ENCODE data around the gene CCNK. TPM values are rescaled to one million over a fixed set of nuclear protein-coding genes. Genes with fewer than 3 reads are reported as not detected.

The CCNK gene
- total and polyA plus RNA-seq, 10 of the 15 experiments (the other 5 are each of a cell fraction or from before 2014, with no cell fraction given): 10.8 to 88.0 (median 22.5) TPM

- TF ChIP-seq REST (IDR thresholded peaks at IDR 0.05; ENCODE audit: low read depth, low read length) (no peak), MTA2 (IDR thresholded peaks at IDR 0.05; ENCODE audit: low read depth) (no peak), WRNIP1 (IDR thresholded peaks at IDR 0.05; ENCODE audit: borderline replicate concordance, low read depth, low read length) (no peak), POLR2A (IDR thresholded peaks at IDR 0.05; ENCODE audit: low read depth, low read length) (no peak)
These were observed 53.1 kb downstream of the CCNK start (continued) for GRCh38 chr14:99534333-99534732.

- intact Hi-C loops (cut with micrococcal nuclease; ENCODE audit: unreplicated experiment) (no loop called here), in situ Hi-C loops (cut with MboI) (no loop called here)
- no peaks in the 10 kb centered on the region for H3K79me2 ChIP-seq (ENCODE audit: control insufficient read depth, insufficient read depth, low read length)
- no peaks in the 10 kb centered on the region for H4K20me1 ChIP-seq (ENCODE audit: control insufficient read depth, insufficient read depth)
- no peaks in the 10 kb centered on the region for H3K9me3 ChIP-seq (replicated peaks; ENCODE audit: control insufficient read depth, insufficient read depth, low read length)
- ChIA-PET SMC1A (ENCODE audit: uncharacterized antibody, unreplicated experiment) (no interaction called here), CTCF (no interaction called here), RAD21 (ENCODE audit: unreplicated experiment) (no interaction called here), POLR2A (interaction anchor here (0.6 kb wide), 1 partner anchor 591 kb away, joined by 4 read pairs; no protein-coding TSS in a partner anchor)
- H3K4me2 ChIP-seq (ENCODE audit: control insufficient read depth, insufficient read depth): no peak overlapping the region
- no peak for ATAC-seq
- no TSS peak for BruUV-seq (replicated peaks)
- TF ChIP-seq ASH2L (IDR thresholded peaks at IDR 0.05; ENCODE audit: borderline replicate concordance, low read depth) (no peak), TARDBP (IDR thresholded peaks at IDR 0.05; ENCODE audit: borderline replicate concordance) (no peak), BRCA1 (IDR thresholded peaks at IDR 0.05; ENCODE audit: low read depth, low read length) (no peak), SUZ12 (IDR thresholded peaks at IDR 0.05; ENCODE audit: unreplicated experiment) (no peak), CBFB (IDR thresholded peaks at IDR 0.05; ENCODE audit: low read depth) (no peak), BCL3 (IDR thresholded peaks at IDR 0.05; ENCODE audit: borderline replicate concordance, insufficient read depth, low read depth, low read length, poor library complexity, severe bottlenecking) (no peak), RB1 (IDR thresholded peaks at IDR 0.05; ENCODE audit: borderline replicate concordance) (no peak), MTA3 (IDR thresholded peaks at IDR 0.05; ENCODE audit: borderline replicate concordance, low read length) (no peak), IKZF2 (IDR thresholded peaks at IDR 0.05) (no peak), BCL11A (IDR thresholded peaks at IDR 0.05; ENCODE audit: low read depth, low read length) (no peak), NFIC (IDR thresholded peaks at IDR 0.05; ENCODE audit: low read depth, low read length) (no peak), NR2F1 (conservative IDR thresholded peaks at IDR 0.05) (no peak), USF1 (IDR thresholded peaks at IDR 0.05; ENCODE audit: borderline replicate concordance, extremely low read length, insufficient read depth, low read depth, low read length) (no peak), RBBP5 (conservative IDR thresholded peaks at IDR 0.05) (no peak)
- no peak overlapping the region for H3K27ac ChIP-seq (ENCODE audit: control insufficient read depth, insufficient read depth)
- no peak for FAIRE-seq
- no peak overlapping the region for H3K4me3 ChIP-seq
- no peak overlapping the region for H2AFZ ChIP-seq (ENCODE audit: control insufficient read depth, low read depth, low read length)
- WGBS (ENCODE audit: insufficient coverage, insufficient replicate concordance, low lambda C conversion rate, missing lambda C conversion rate): 49% methylated on average over 12 of the region's 13 CpGs
- H3K27me3 ChIP-seq (replicated peaks in 1 of 2; ENCODE audit: control insufficient read depth in 2 of 2, insufficient read depth in 2 of 2, low read length in 1 of 2): no peaks in the 10 kb centered on the region
- DNase-seq (ENCODE audit: low read depth, low spot score): no peak
- H3K4me1 ChIP-seq (ENCODE audit: control insufficient read depth, insufficient read depth, low read length): no peaks in the 10 kb centered on the region
- H3K36me3 ChIP-seq (ENCODE audit: control insufficient read depth in 2 of 2, insufficient read depth in 2 of 2, low read length in 1 of 2): no peaks in the 10 kb centered on the region
- H3K9ac ChIP-seq (ENCODE audit: control insufficient read depth, insufficient read depth, low read length): no peak overlapping the region
These were observed 53.7 kb downstream of the CCNK start for GRCh38 chr14:99534863-99535262.

Data from GM12878 (cell line).